H1 (cell line): Measurements from ENCODE around the gene P3R3URF. TPM values are rescaled to one million over a fixed set of nuclear protein-coding genes. Genes with fewer than 3 reads are reported as not detected.

Experiments
- CTCF ChIA-PET: fragments of 300-600 bp; sonication (Branson Sonifier 250); formaldehyde crosslinking; loops from one replicate; lab custom pipeline; 2021; ENCODE audit not compliant: partially characterized antibody; lab: Charles Lee
- POLR2A ChIA-PET: fragments of 300-600 bp; sonication (Branson Sonifier 250); formaldehyde crosslinking; loops from one replicate; lab custom pipeline; 2021; ENCODE audit warnings: inconsistent platforms; ENCODE audit not compliant: partially characterized antibody; lab: Charles Lee
- DNase-seq, 2 experiments: peaks; one replicate each; pipeline versions ENCODE4 v3.0.0 to v3.0.0-alpha.2; 2010 to 2022; ENCODE audit warnings: low spot score in 2 of 2, low read depth in 1 of 2, mixed read lengths in 1 of 2
- FAIRE-seq: peaks from 2 replicates; lab custom pipeline; 2011; peaks lifted over from hg19 to GRCh38; lab: Jason Lieb, UNC
- H2AFZ ChIP-seq: 2 replicates; pipeline ENCODE4 v1.8.1; 2012; ENCODE audit warnings: low read length, inconsistent platforms
- H2AK5ac ChIP-seq: 2 replicates; pipeline ENCODE4 v1.6.1; 2013; ENCODE audit warnings: low read depth, low read length
- H2BK120ac ChIP-seq: replicated peaks from 2 replicates; pipeline ENCODE3; 2013; ENCODE audit warnings: low read depth, low read length, inconsistent platforms
- H2BK12ac ChIP-seq: 2 replicates; pipeline ENCODE4 v1.6.1; 2013; ENCODE audit warnings: low read depth, low read length
- H2BK15ac ChIP-seq: 2 replicates; pipeline ENCODE4 v1.6.1; 2013; ENCODE audit warnings: low read length
- H2BK20ac ChIP-seq: 2 replicates; pipeline ENCODE4 v1.6.1; 2013; ENCODE audit warnings: low read length
- H2BK5ac ChIP-seq: 2 replicates; pipeline ENCODE4 v1.6.1; 2013; ENCODE audit warnings: low read depth, low read length
- H3K14ac ChIP-seq: 2 replicates; pipeline ENCODE4 v1.6.1; 2013; ENCODE audit warnings: inconsistent platforms; ENCODE audit not compliant: insufficient read length
- H3K18ac ChIP-seq: 2 replicates; pipeline ENCODE4 v1.6.1; 2013; ENCODE audit warnings: low read length; ENCODE audit errors: extremely low read depth
- H3K23ac ChIP-seq: 2 replicates; pipeline ENCODE4 v1.6.1; 2013; ENCODE audit warnings: inconsistent platforms; ENCODE audit not compliant: insufficient read length
- H3K23me2 ChIP-seq: 2 replicates; pipeline ENCODE4 v1.6.1; 2013; ENCODE audit warnings: low read depth, low read length
- H3K27ac ChIP-seq: 2 replicates; pipeline ENCODE4 v1.6.1; 2011; ENCODE audit warnings: low read depth, low read length, inconsistent platforms
- H3K27me3 ChIP-seq, 4 experiments: replicated peaks in 1 of 4; 1 replicate in 1 of 4; 2 replicates in 3 of 4; pipeline versions ENCODE4 v1.6.1 to v1.8.1; 2011 to 2013; ENCODE audit warnings: low read length in 3 of 4, mild to moderate bottlenecking in 3 of 4, inconsistent platforms in 2 of 4, mixed read lengths in 2 of 4, moderate library complexity in 1 of 4; ENCODE audit not compliant: control insufficient read depth in 3 of 4, insufficient read depth in 3 of 4; ENCODE audit errors: extremely low read depth in 1 of 4
- H3K36me3 ChIP-seq, 4 experiments: 2 replicates each; pipeline versions ENCODE4 v1.6.1 to v1.8.1; 2011 to 2013; ENCODE audit warnings: mild to moderate bottlenecking in 4 of 4, low read length in 3 of 4, moderate library complexity in 2 of 4, control low read depth in 1 of 4, inconsistent platforms in 1 of 4; ENCODE audit not compliant: insufficient read depth in 4 of 4, control insufficient read depth in 2 of 4
- H3K4ac ChIP-seq: replicated peaks from 2 replicates; pipeline ENCODE3; 2013; ENCODE audit warnings: low read length, low read depth, mixed read lengths, inconsistent platforms; ENCODE audit not compliant: insufficient read length
- H3K4me1 ChIP-seq, 4 experiments: replicated peaks in 1 of 4; 1 replicate in 1 of 4; 2 replicates in 3 of 4; pipeline versions ENCODE4 v1.6.1 to v1.8.1; 2011 to 2013; ENCODE audit warnings: low read length in 3 of 4, inconsistent platforms in 2 of 4, mixed read lengths in 1 of 4; ENCODE audit not compliant: insufficient read depth in 4 of 4, control insufficient read depth in 3 of 4
- H3K4me2 ChIP-seq, 2 experiments: 2 replicates each; pipeline versions ENCODE4 v1.6.1 to v1.8.1; 2011 to 2013; ENCODE audit warnings: low read depth in 2 of 2, low read length in 2 of 2, control low read depth in 1 of 2, inconsistent platforms in 1 of 2, mild to moderate bottlenecking in 1 of 2; ENCODE audit not compliant: insufficient read depth in 1 of 2
- H3K4me3 ChIP-seq, 4 experiments: fragments of 200-600, 300-600 bp in 1 of 4; sonication (generic), shearing (Covaris generic), sonication (Bioruptor Twin) in 1 of 4; 2 replicates each; pipeline versions ENCODE4 v1.5.1 to v1.8.1; 2011 to 2016; ENCODE audit warnings: low read length in 4 of 4, low read depth in 3 of 4, control low read depth in 2 of 4, inconsistent platforms in 2 of 4, mild to moderate bottlenecking in 2 of 4, mixed read lengths in 1 of 4, moderate library complexity in 1 of 4; ENCODE audit not compliant: insufficient read depth in 2 of 4; ENCODE audit errors: extremely low read depth in 1 of 4
- H3K56ac ChIP-seq: replicated peaks from 2 replicates; pipeline ENCODE3; 2013; ENCODE audit warnings: low read depth, mild to moderate bottlenecking, mixed read lengths, low read length, inconsistent platforms; ENCODE audit not compliant: insufficient read length
- H3K79me1 ChIP-seq: 2 replicates; pipeline ENCODE4 v1.6.1; 2013; ENCODE audit warnings: low read depth, low read length, control low read depth
- H3K79me2 ChIP-seq, 2 experiments: 2 replicates each; pipeline versions ENCODE4 v1.6.1 to v1.8.1; 2012 to 2013; ENCODE audit warnings: low read length in 2 of 2, mild to moderate bottlenecking in 2 of 2, inconsistent platforms in 1 of 2; ENCODE audit not compliant: insufficient read depth in 2 of 2, control insufficient read depth in 1 of 2
- H3K9ac ChIP-seq, 4 experiments: replicated peaks in 1 of 4; 1 replicate in 1 of 4; 2 replicates in 3 of 4; pipeline versions ENCODE4 v1.6.1 to v1.8.1; 2011 to 2013; ENCODE audit warnings: low read depth in 3 of 4, low read length in 3 of 4, control low read depth in 2 of 4, mild to moderate bottlenecking in 2 of 4, moderate library complexity in 2 of 4, inconsistent platforms in 1 of 4; ENCODE audit errors: extremely low read depth in 1 of 4
- H3K9me3 ChIP-seq, 2 experiments: 2 replicates each; pipeline versions ENCODE4 v1.6.1 to v1.8.1; 2012 to 2013; ENCODE audit warnings: mild to moderate bottlenecking in 2 of 2, moderate library complexity in 2 of 2, control low read depth in 1 of 2, inconsistent platforms in 1 of 2, low read depth in 1 of 2, low read length in 1 of 2, mixed read lengths in 1 of 2; ENCODE audit not compliant: insufficient read depth in 2 of 2
- H4K20me1 ChIP-seq, 2 experiments: replicated peaks in 1 of 2; 2 replicates each; pipeline versions ENCODE3 to v1.8.1; 2011 to 2013; ENCODE audit warnings: inconsistent platforms in 2 of 2, low read length in 2 of 2, mild to moderate bottlenecking in 1 of 2; ENCODE audit not compliant: insufficient read depth in 2 of 2, control insufficient read depth in 1 of 2
- H4K5ac ChIP-seq: 2 replicates; pipeline ENCODE4 v1.6.1; 2013; ENCODE audit warnings: low read length, low read depth, mixed read lengths, inconsistent platforms; ENCODE audit not compliant: insufficient read length
- H4K8ac ChIP-seq: 2 replicates; pipeline ENCODE4 v1.8.0; 2013; ENCODE audit warnings: mild to moderate bottlenecking, moderate library complexity, low read length, inconsistent platforms; ENCODE audit not compliant: insufficient read depth; ENCODE audit errors: extremely low read depth
- H4K91ac ChIP-seq: replicated peaks from 2 replicates; pipeline ENCODE3; 2013; ENCODE audit warnings: low read length, mixed read lengths, inconsistent platforms; ENCODE audit not compliant: insufficient read length
- EP300 ChIP-seq, 2 experiments: IDR thresholded peaks; 1 replicate in 1 of 2; 2 replicates in 1 of 2; pipeline ENCODE4 v1.6.1; 2011 to 2012; ENCODE audit warnings: low read depth in 2 of 2, low read length in 2 of 2, mild to moderate bottlenecking in 2 of 2, borderline replicate concordance in 1 of 2, inconsistent platforms in 1 of 2, moderate library complexity in 1 of 2
- GTF2F1 ChIP-seq: IDR thresholded peaks from 2 replicates; pipeline ENCODE4 v1.6.1; 2012; ENCODE audit warnings: low read depth, low read length, improper control_type of control experiment, borderline replicate concordance
- JUND ChIP-seq: IDR thresholded peaks from 2 replicates; pipeline ENCODE4 v1.6.1; 2011; ENCODE audit warnings: mild to moderate bottlenecking, improper control_type of control experiment, low read length
- MAFK ChIP-seq: IDR thresholded peaks from 2 replicates; pipeline ENCODE4 v1.6.1; 2012; ENCODE audit warnings: low read depth, mild to moderate bottlenecking, improper control_type of control experiment, low read length
- MAX ChIP-seq: IDR thresholded peaks from 2 replicates; pipeline ENCODE4 v1.6.1; 2012; ENCODE audit warnings: inconsistent platforms
- RBBP5 ChIP-seq: IDR thresholded peaks from 2 replicates; pipeline ENCODE4 v1.7.1; 2012; ENCODE audit warnings: low read depth, mild to moderate bottlenecking, inconsistent platforms, low read length, moderate library complexity, borderline replicate concordance
- SIX5 ChIP-seq: IDR thresholded peaks from 2 replicates; pipeline ENCODE4 v1.6.1; 2011; ENCODE audit warnings: mild to moderate bottlenecking, low read depth, low read length
- TEAD4 ChIP-seq: IDR thresholded peaks from 2 replicates; pipeline ENCODE4 v1.6.1; 2012; ENCODE audit warnings: low read depth, low read length, inconsistent platforms, mixed read lengths
- WGBS, 2 experiments: shearing (Covaris generic) in 1 of 2; methylation state at CpG; one replicate each; pipeline versions ENCODE4 v1.1.6 to v1.1.7; 2013 to 2015; ENCODE audit warnings: low lambda C conversion rate in 2 of 2, mixed read lengths in 2 of 2, inconsistent platforms in 1 of 2, low coverage in 1 of 2, missing lambda C conversion rate in 1 of 2; ENCODE audit not compliant: insufficient replicate concordance in 2 of 2, insufficient coverage in 1 of 2, insufficient read length in 1 of 2; ENCODE audit errors: extremely low coverage in 1 of 2, missing lambda C conversion rate in 1 of 2; 5-methylcytosine and 5-hydroxymethylcytosine counted together
- polyA plus RNA-seq, 7 experiments: library from polyadenylated mRNA; depleted of rRNA in 3 of 7; stranded (reverse) in 5 of 7; unstranded in 2 of 7; fragments of >200 nt in 5 of 7; fragments of 200-250 nt in 2 of 7; gene quantifications; 1 replicate in 5 of 7; 2 replicates in 1 of 7; 4 replicates in 1 of 7; pipeline versions ENCODE4 v1.2.1 to v1.2.3, GENCODE V29; 2011 to 2013; ENCODE audit warnings: missing spikeins in 2 of 7, mixed read lengths in 2 of 7
- total RNA-seq: library from RNA; stranded (reverse); fragmentation: NEBNext Ultra II Directional; extraction: Animal tissue kit (Norgen Biotek cat#: 25700); gene quantifications from 2 replicates; pipeline ENCODE4 v1.2.1, GENCODE V29; 2021

P3R3URF gene
- total and polyA plus RNA-seq, 2 of the 8 experiments (the other 6 are each of a cell fraction or from before 2014, with no cell fraction given), result not detected

GRCh38 chr1:46190539-46190938 is 14.3 kb upstream of the P3R3URF start:
- no peak overlapping the region for H4K8ac ChIP-seq
- no peak overlapping the region for H3K4ac ChIP-seq
- no peaks in the 10 kb centered on the region for H3K4me1 ChIP-seq
- H3K14ac ChIP-seq, result no peak overlapping the region
- H3K9me3 ChIP-seq, result no peaks in the 10 kb centered on the region
- peaks cover 0 to 11% (median 8%) of the 10 kb centered on the region in 4 experiments; a peak in 5 of 8 replicates for H3K36me3 ChIP-seq
- H2AFZ ChIP-seq, result no peak overlapping the region
- H3K79me1 ChIP-seq, result no peaks in the 10 kb centered on the region
- H3K79me2 ChIP-seq, result no peaks in the 10 kb centered on the region
- ChIA-PET POLR2A (interaction anchor here (0.5 to 1.2 kb wide), 4 partner anchors 9 to 22 kb away, joined by 3 read pairs; no protein-coding TSS in a partner anchor), CTCF (interaction anchor here (1.2 to 5.2 kb wide), 3 partner anchors 9 to 33 kb away, joined by 5 to 34 read pairs (median 12); no protein-coding TSS in a partner anchor)
- H3K27me3 ChIP-seq, result no peaks in the 10 kb centered on the region
- H3K9ac ChIP-seq, result no peak overlapping the region; a peak in 2 of 7 replicates
- H3K4me2 ChIP-seq, result no peak overlapping the region
- no peaks in the 10 kb centered on the region for H3K23me2 ChIP-seq
- no peak overlapping the region for H4K5ac ChIP-seq
- H2BK15ac ChIP-seq, result no peak overlapping the region
- H3K18ac ChIP-seq, result no peak overlapping the region
- no peak for DNase-seq
- FAIRE-seq, result no peak
- 85% methylated on average over 3 of the region's 3 CpGs; no CpG with 5 or more reads in 1 of the 2 experiments for WGBS, 2 experiments
- H2AK5ac ChIP-seq, result no peak overlapping the region
- H3K27ac ChIP-seq, result no peak overlapping the region
- H3K4me3 ChIP-seq, result no peak overlapping the region
- peaks cover 0 to 3% of the 10 kb centered on the region in 2 experiments for H4K20me1 ChIP-seq
- H4K91ac ChIP-seq, result no peak overlapping the region
- no peak overlapping the region for H2BK120ac ChIP-seq
- no peak overlapping the region for H3K23ac ChIP-seq
- H2BK5ac ChIP-seq, result no peak overlapping the region
- H2BK12ac ChIP-seq, result no peak overlapping the region
- H3K56ac ChIP-seq, result no peak overlapping the region
- no peak overlapping the region for H2BK20ac ChIP-seq
- TF ChIP-seq TEAD4, result no peak
- TF ChIP-seq MAFK, result no peak
- no peak for TF ChIP-seq SIX5
- TF ChIP-seq EP300 (IDR thresholded peaks at IDR 0.05; ENCODE audit: borderline replicate concordance in 1 of 2, low read depth in 2 of 2, low read length in 2 of 2), result no peak
- TF ChIP-seq GTF2F1, result no peak
- no peak for TF ChIP-seq RBBP5
- TF ChIP-seq MAX, result no peak
- no peak for TF ChIP-seq JUND
